Left kidney (tissue), 8 donors: ENCODE measurements around the gene LHX2. TPM values are rescaled to one million over a fixed set of nuclear protein-coding genes. Genes with fewer than 3 reads are reported as not detected.
"Not testable (repeated sequence)": the region's sequence is repeated elsewhere in the genome, so short reads cannot be mapped to it uniquely, and the experiment has no call there.

ENCODE experiments used
- DNase-seq: peaks from one replicate; pipeline ENCODE4 v3.0.0-alpha.2; 2013
- long read RNA-seq, 8 donors: transcript quantifications; one replicate each; lab custom pipeline, GENCODE V29; 2026
- polyA plus RNA-seq: library from polyadenylated mRNA; unstranded; fragments of 120-200 nt; gene quantifications from one replicate; pipeline ENCODE4 v1.2.1, GENCODE V29; 2013; ENCODE audit not compliant: insufficient read length

The LHX2 gene, protein sequence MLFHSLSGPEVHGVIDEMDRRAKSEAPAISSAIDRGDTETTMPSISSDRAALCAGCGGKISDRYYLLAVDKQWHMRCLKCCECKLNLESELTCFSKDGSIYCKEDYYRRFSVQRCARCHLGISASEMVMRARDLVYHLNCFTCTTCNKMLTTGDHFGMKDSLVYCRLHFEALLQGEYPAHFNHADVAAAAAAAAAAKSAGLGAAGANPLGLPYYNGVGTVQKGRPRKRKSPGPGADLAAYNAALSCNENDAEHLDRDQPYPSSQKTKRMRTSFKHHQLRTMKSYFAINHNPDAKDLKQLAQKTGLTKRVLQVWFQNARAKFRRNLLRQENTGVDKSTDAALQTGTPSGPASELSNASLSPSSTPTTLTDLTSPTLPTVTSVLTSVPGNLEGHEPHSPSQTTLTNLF
- polyA plus RNA-seq = 0.28 TPM
- long read RNA-seq, donor 1 = 0 reads
- long read RNA-seq, donor 2 = 0 reads
- long read RNA-seq, donor 3 = 0 reads
- long read RNA-seq, donor 4 = 0 reads
- long read RNA-seq, donor 5 = 0 reads
- long read RNA-seq, donor 6 = 0 reads
- long read RNA-seq, donor 7 = 0 reads
- long read RNA-seq, donor 8 = 0 reads

DNA sequence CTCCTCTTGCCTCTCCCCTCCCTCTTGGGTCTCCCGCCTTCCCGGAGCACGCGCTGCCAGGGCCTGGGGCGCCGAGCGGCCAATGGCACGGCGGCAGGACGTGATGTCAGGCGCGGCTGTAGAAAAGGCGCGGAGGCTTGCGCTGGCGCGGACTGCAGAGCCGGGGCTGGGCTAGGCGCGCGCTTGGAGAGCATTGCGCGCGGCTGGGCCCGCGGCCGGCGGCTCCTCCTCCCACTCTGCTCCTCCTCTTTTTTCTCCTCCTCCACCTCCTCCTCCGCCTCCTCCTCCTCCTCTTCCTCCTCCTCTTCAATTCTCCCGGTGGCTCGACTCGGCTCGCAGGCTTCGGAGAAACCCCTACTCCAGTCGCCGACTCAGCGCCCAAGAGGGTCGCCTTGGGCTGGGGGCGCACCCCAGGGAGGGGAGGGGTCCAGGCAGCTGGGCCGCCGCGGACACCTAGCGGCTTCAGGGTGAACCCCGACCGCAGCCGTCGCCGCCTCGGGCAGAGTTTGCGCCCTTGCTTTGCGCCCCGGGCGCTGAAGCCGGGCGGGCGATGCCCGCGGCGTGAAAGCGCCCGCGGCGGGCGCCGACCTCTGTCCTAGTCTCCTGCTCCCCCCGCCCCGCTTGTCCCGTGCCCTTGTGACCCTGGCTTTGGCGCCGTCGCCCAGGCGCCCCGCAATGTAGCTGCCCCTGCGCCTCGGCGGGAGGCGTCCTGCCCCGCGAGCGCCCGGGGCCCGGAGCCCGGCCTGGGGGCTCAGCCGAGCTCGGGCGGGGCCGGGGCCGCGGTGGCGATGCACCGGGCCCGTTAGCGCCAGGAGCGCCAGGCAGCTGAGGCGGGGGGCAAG lies at the start of gene LHX2:
LHX2 (plus strand) TSS at position 309 of the 842 bp plus-strand sequence. CDS start 581 bp downstream, outside the sequence.
- DNase-seq = peak; percentile 75

DNA sequence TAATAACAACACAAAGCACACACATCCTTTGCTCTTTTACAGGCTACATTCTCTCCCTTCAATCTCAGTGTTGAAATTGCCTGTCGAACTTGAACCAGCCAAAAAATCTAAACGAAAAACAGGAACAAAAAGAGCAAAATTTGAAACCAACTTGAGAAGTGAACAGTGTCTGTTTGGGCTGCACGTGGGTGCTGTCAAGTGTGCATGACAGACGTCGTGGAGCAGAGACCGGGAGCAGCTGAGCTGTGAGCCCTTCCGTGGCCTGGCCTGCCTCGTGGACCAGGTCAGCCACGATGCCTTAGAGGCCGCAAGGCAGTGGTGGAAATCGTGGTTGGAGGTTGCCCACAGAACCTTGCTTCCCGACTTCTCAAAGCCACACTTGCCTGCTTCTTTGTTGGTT lies 46.8 kb upstream of the LHX2 start:
- DNase-seq = no peak

DNA sequence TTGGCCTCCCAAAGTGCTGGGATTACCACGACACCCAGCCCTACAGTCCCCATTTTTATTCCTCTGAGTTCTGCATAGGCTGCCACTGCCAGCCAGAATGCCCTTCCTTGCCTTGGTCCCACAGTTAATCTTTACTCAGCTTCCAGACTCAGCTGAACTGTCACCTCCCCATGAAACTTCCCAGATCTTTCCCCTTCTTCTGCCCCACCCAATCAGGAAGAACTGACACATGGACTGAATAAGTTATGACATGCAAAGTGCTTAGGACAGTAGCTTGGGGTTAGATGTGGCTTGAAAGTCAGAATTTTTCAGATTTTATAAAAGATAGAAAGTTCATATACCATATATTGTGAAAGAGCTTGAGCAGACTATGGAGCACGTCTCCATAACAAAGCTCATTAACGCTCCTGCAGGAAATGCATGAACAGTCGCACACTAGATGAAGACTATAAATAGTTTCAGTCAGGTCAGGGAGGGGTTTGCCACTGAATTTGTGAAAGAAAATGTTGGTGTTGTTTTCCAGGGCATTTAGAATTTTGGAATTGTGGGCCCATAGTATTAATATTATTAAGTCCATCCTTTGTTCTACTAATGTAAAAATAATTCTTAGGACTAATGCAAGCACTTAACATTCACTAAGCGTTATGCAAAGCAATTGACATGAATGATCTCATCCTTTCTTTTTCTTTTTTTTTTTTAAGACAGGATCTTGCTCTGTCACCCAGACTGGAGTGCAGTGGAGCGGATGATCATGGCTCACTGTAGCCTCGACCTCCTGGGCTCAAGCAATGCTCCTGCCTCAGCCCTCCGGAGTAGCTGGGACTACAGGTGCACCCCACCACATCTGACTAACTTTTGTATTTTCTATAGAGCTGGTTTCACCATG lies 45.5 kb upstream of the LHX2 start:
- no peak for DNase-seq

DNA sequence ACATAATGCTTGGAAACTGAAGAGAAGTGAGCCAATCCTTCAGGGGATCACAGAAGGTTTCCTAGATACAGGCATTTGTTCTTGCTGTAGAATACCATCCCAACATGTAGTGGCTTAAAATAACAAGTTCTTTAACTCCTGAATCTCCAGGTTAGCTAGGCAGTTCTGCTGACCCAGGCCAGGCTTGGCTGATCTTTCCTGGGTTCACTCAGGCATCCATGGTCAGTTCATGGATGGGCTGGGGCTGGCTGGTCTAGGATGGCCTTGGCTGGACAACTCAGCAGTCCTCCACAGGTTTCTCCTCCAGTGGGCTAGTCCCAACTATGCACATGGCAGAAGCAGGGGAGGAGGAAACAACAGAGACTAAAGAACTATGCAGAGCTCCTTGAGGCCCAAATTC lies 44.2 kb upstream of the LHX2 start:
- DNase-seq = no peak

DNA sequence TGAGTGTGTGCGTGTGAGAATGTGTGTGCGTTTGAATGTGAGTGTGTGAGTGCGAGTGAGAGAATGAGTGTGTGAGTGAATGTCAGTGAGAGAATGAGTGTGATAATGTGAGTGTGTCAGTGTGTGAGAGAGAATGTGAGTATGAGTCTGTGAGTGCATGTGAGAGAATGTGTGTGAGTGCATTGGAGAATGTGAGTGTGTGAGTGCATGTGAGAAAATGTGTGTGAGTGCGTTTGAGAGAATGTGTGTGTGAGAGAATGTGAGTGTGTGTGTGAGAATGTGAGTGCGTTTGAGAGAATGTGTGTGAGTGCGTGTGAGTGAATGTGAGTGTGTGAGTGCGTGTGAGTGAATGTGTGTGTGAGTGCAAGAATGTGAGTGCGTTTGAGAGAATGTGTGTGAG lies 39.0 kb upstream of the LHX2 start:
- DNase-seq = no peak

DNA sequence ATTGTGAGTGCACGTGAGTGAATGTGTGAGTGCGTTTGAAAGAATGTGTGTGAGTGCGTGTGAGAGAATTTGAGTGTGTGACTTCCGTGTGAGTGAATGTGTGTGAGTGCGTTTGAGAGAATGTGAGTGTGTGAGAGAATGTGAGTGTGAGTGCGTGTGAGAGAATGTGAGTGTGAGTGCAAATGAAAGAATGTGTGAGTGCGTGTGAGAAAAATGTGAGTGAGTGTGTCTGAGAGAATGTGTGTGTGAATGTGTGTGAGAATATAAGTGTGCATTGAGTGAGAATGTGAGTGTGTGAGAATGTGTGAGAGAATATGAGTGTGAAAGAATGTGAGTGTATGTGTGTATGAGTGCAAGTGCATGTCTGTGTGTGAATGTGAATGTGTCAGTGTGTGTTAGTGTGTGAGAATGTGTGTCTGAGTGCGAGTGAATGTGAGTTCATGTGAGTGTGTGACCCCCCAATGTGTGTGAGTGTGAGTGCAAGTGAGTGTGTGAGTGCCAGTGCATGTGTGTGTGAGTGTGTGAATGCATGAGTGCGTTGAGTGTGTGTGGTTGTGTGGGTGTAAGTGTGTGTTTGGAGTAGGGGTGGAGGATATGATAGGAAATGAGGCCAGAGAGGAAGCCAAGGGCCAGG lies 37.9 kb upstream of the LHX2 start:
- no peak for DNase-seq

DNA sequence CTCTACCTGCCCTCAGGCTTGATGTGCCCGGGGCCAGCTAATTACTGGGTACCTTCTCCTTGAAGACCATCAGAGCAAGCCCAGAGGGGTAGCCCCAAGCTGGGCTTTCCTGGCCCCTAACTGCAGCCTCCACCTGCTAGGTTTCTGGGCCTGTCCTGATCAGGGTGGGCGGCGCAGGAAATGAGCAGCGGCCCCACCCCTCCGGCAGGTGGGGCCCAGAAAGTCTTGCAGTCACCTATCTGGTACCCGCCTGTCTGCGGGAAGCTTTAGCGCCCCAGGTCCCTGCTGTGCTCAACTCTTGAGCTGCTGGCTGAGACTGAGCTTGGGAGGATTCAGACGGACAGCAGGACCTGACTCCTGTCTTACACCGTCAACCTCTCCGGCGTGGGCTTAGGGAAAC lies 37.1 kb upstream of the LHX2 start:
- DNase-seq = no peak

DNA sequence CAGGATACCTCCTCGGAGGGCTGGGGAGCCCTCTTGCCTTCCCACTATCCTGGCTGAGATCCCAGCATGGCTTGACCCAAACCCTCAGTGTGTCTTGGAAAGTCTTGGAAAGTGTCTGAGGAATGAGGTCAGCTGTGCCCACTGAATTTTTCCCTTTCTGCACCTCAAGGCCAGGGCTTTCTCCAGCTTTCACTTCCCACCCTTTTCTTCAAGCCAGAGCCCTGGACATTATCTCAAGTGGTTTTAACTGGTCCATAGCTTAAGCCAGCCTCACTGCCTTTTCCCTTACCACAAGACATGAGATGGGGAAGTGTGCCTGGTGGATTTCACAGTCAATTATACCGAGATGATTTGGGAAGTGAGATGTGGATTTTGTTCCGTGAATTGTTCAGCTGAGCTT lies 35.7 kb upstream of the LHX2 start:
- DNase-seq = no peak

DNA sequence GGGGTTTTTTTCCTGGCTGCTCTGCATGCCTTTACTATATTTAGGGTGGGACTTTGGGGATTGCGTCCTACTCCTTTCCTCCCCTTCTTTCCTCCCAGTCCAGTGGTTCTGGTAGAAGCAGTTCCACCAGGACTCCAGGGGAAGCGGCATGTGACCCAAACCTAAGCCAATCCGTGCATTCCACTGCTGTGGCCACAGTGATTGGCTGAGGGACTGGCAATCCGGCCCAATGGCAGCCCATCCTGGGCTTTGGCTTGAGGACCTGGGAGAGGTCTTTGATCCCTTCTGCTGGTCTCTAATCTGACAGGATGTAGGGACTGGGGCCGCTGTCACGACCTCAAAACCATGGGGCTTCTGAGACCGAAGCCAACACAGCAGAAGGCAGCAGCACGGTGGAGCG lies 35.0 kb upstream of the LHX2 start:
- not testable (repeated sequence) for DNase-seq

DNA sequence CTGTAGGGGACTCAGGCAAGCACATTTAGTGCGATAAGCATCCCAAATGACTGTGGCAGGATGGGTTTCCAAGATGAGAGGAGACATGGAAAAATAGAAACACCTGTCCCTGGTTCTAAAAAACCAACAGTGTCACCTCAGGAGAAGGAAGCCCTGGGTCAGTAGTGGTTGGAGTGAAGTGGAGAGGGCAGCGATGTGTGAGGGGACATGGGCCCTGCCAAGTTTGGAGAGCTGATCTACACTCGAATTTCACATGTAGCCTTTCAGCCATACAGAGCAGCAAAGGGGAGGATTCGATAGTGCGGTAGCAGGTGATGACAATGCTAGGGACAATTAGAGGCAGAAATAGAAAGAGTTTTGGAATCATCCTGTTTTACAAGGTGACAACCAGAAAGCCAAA lies 32.6 kb upstream of the LHX2 start:
- DNase-seq = no peak

DNA sequence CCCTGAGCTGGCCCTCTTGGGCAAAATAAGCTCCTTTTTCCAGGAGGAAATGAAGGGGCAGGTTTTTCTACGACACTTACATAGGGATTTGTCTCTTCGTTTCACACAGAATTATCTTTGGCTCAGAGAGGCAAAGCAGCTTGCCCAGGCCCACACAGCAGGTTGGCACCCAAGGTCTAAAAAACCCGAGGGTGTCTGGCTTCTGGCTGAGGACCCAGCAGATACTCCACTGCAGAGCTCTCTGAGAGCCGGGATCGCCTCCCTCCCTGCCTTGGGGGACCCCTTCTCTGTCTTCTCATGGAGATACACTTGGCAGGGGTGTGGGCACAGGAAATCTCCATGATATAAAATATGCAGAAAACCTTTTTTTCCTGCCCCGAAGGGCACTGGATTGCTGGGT lies 29.0 kb upstream of the LHX2 start:
- no peak for DNase-seq

DNA sequence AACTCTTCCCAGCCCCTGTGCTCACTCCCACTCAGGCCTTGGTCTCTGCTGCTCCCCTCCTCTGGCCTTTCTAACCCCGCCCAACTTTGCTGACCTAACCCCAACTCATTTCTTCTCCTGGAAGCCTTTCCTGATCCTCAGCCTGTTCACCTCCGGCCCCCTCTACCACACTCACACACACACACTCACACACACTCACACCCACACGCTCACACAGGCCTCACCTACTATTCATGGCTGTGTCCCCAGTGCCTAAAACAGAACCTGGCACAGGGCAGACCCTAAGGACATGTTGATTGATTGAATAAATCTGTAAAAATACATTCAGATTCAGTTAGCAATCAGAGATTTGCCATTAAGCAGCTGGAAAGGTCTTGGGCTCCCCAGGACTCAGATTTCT lies 28.5 kb upstream of the LHX2 start:
- DNase-seq = no peak

DNA sequence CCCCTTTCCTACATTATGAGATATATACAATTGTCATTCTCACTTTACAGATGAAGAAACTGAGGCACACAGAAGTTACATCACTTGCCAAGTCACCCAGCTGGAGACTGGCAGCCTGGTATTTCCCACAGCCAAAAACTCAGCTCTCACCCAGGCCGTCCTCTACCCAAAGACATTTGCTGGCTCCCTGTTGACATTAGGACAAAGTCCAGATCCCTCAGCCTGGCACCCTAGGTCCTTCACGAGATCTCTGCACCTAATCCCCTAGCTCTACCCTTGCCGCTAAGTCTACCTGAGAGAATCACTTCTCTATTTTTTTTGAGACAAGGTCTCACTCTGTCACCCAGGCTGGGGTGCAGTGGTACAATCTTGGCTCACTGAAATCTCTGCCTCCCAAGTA lies 26.8 kb upstream of the LHX2 start:
- DNase-seq = no peak

DNA sequence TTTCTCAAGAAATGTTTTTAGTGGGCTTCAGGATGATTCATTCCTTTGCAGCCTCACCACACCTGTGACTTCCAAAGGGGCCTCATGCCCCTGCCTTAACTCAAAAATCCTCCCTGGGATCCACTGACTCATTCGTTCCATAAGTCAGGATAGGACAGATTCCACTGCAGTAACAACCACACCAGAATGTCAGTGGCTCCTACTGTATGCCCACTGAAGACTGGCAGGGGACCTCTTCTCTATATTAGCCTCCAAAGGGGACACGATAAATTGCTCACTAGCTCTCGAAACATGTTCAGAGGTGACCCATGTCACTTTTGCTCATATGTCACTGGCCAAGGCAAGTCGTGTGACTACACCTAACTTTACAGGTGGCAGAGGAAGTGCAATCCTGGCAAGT lies 25.7 kb upstream of the LHX2 start:
- no peak for DNase-seq

DNA sequence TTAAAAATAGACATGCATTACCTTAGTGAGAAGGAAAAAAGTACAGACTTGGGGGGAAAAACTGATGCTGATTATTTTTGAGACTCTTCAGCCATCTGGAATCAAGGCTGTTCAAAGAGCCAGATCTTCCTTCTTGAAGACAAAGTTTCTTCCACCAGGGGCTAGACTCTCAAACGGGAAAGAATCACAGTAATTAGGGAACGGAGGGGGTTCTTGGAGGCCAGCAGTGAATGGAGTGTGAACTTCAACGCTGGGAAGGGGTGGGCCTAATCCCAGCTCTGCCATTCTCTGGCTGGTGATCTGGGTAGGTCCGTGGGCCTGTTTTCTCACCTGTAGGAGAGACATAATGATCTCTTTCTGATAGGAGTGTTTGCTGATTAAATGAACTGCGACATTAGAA lies 21.1 kb upstream of the LHX2 start:
- no peak for DNase-seq

DNA sequence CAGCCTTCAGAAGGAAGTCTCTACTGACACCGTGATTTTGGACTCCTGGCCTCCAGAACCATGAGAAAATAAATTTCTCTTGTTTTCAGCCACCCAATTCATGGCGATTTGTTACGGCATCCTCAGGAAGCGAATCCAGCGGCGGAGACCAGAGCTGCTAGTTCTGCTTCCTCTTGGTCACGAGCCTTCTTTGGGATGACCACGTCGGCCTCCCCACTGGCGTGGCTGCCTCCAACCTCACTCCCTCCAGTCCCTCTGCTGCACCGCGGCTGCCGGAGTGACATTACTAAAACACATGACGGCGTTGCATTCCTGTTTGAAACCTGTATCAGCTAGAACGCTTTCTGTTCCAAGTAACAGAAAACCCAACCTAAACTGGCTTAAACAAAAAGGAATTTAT lies 18.9 kb upstream of the LHX2 start:
- not testable (repeated sequence) for DNase-seq

DNA sequence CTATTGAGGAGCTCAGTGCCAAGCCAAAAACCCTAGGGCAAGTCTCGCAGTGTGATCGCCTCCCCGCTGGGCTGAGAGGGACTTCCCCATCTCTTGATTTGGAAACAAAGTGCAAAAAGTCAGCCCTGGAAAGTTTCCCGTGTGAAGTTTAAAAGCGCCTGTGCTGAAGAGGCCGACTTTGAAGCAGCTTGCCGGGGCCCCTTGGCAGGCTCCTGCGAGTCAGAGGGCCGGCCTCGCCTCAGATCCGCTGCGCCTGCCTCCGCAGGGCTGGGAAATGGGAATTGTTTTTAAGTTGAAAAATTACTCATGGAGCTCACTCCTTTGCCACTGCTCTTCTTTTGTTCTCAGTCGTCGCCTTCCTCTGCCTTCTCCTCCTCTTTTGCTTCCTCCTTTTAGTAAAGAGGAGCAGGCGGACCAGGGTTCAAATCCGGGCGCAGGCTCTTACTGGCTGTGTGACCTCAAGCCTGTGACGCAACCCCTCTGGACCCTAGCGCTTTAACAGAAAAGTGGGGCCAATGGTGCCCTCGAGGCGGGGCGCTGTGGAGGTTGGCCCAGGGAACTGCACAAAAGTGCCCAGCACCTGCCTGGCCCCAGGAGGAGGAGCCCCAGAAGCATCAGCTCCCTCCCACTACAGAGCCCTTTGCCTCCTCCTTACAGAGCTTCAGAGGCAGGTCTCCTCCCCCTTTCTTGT lies 14.7 kb upstream of the LHX2 start:
- DNase-seq = no peak

DNA sequence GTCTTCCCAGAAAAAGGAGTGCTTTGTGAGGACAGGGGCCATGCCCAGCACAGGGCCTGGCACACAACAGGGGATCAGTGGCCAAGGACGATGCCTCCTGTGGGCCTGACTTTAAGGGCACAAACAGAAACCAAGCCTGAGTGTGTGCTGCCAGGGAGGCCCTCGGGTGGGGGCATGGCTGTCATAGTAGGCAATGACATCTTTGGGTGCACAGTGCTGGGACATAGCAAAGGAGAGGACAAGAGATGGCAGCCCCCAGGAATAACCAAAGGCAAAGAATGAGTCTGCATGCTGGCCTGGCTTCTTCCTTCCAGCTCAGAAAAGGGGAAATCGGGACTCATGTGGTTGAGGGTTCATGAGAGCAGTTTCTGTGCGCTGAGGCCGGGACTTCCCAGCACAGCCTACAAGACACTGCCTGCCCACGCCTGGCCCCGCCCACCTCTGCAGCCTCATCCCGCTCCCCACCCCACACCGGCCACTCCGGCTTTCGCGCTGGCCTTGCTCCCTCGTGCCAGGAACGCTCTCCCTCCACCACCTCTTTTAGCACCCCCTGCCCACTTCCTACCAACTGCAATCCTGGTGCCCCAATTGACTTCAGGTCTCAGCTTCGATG lies 13.8 kb upstream of the LHX2 start:
- DNase-seq = no peak

DNA sequence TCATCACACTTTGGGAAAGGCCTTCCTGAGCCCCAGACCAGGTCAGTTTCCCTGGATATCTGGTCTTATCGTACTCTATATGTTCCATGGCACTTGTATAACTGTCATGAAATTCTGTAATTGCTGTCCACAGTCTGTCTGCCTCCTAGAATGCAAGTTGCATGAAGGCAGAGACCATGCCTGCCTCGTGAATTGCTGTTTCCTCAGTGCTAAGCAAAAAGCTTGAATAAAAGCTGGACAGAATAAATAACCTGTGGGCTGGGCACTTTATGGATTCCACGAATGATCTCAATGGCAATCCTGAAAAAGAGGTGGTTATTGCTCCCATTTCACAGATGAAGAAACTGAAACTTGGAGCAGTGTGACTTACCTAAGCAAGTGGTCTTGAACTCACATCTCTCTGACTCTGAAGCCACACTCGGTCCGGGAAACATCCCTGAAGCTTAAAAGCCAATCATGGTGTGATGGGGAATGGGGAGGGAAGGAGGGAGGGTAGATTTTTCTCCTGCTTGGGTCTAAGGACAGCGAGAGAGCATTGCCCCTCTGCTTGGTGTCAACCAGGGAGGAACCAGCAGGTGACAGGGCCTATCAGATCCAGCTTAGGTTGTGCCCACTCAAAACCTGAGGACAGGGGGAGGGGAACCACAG lies 13.2 kb upstream of the LHX2 start:
- DNase-seq = no peak
